IPS DF 6.9 (cell line): ENCODE results near the gene MUCL1.

Source experiments
- DNase-seq: peaks from one replicate; pipeline ENCODE4 v3.0.0-alpha.2; 2013; ENCODE audit warnings: low read depth, low spot score
- H3K27ac ChIP-seq: one replicate; pipeline ENCODE4 v1.5.1; 2013; ENCODE audit warnings: low read length, control low read depth
- H3K27me3 ChIP-seq: 2 replicates; pipeline ENCODE4 v1.6.1; 2013; ENCODE audit warnings: mild to moderate bottlenecking, low read length; ENCODE audit not compliant: control insufficient read depth, insufficient read depth
- H3K36me3 ChIP-seq: 2 replicates; pipeline ENCODE4 v1.6.1; 2013; ENCODE audit warnings: low read length; ENCODE audit not compliant: control insufficient read depth, insufficient read depth
- H3K4me1 ChIP-seq: 2 replicates; pipeline ENCODE4 v1.6.1; 2013; ENCODE audit warnings: low read length; ENCODE audit not compliant: control insufficient read depth, insufficient read depth
- H3K4me3 ChIP-seq: 2 replicates; pipeline ENCODE4 v1.5.1; 2013; ENCODE audit warnings: mild to moderate bottlenecking, low read length
- H3K9me3 ChIP-seq: 2 replicates; pipeline ENCODE4 v1.6.1; 2013; ENCODE audit warnings: low read length, inconsistent platforms; ENCODE audit not compliant: control insufficient read depth, insufficient read depth
- WGBS: extraction: QIAGEN DNeasy Blood & Tissue Kit; methylation state at CpG from one replicate; pipeline ENCODE4 v1.1.7; 2013; ENCODE audit warnings: mixed read lengths, missing lambda C conversion rate; ENCODE audit not compliant: insufficient read length, insufficient coverage; 5-methylcytosine and 5-hydroxymethylcytosine counted together

Gene MUCL1

DNA sequence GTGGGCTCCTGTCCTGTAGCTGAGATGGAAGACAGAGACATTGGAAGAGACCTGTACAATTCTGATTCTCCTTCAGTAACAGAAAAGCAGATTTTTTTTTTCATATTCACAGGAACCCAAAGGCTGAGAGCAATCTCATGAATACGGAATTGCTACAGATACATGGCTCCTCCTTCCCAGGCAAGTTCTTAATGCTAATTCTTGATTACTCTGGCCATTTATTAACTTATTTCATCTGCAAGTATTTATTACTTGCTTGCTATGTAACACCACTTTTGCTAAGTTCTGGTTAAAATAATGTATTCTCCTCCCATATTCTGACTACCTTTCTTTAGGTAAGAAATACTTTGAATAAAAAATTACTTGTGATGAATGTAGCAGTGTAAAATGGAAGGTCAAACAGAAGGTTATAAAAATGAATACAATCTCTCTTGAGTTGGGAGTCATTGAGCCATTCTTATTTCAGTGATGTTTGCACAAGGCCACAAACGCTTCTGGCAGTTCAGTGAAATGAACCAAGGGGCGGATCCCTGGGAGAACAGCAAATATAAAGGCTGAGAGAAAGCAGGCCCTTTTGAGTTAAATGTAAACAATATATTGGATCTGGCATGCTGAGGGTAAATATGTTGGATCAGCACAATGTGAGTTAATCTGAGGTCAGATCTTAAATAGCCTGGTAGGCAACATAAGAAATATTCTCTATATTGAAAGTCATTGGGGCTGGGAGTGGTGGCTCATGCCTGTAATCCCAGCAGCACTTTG lies 37.6 kb downstream of the MUCL1 start:
- no peaks in the 10 kb centered on the region for H3K36me3 ChIP-seq
- no peak overlapping the region for H3K4me3 ChIP-seq
- WGBS: no CpG with 5 or more reads among the region's 3 CpGs
- no peaks in the 10 kb centered on the region for H3K9me3 ChIP-seq
- no peak overlapping the region for H3K27ac ChIP-seq
- H3K27me3 ChIP-seq: no peaks in the 10 kb centered on the region
- H3K4me1 ChIP-seq: peaks cover 3% of the 10 kb centered on the region
- no peak for DNase-seq
